Bronchus fibroblast of lung (primary cell): ENCODE data around the gene TRIM4. TPM values are rescaled to one million over a fixed set of nuclear protein-coding genes. Genes with fewer than 3 reads are reported as not detected.

Experiments
- total RNA-seq: library from RNA; depleted of rRNA; stranded (reverse); fragments of >200 nt; gene quantifications from 2 replicates; pipeline ENCODE4 v1.2.3, GENCODE V29; 2015

Gene TRIM4, protein sequence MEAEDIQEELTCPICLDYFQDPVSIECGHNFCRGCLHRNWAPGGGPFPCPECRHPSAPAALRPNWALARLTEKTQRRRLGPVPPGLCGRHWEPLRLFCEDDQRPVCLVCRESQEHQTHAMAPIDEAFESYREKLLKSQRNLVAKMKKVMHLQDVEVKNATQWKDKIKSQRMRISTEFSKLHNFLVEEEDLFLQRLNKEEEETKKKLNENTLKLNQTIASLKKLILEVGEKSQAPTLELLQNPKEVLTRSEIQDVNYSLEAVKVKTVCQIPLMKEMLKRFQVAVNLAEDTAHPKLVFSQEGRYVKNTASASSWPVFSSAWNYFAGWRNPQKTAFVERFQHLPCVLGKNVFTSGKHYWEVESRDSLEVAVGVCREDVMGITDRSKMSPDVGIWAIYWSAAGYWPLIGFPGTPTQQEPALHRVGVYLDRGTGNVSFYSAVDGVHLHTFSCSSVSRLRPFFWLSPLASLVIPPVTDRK
- total RNA-seq, result 14.3 and 15.6 TPM in 2 replicates

GRCh38 chr7:99918959-99919813 is at the start of gene TRIM4:
Gene TRIM4, minus strand, starts transcription at chr7:99919530. Its CDS starts 129 bp downstream, at chr7:99919401.

GRCh38 chr7:99928994-99929729 is 9.8 kb upstream of the TRIM4 start, which contains the start of gene GJC3:
Gene GJC3, minus strand, starts transcription at chr7:99929620. Its CDS starts 0 bp downstream, at chr7:99929620.

GRCh38 chr7:99876933-99877332 is 42.4 kb downstream of the TRIM4 start, which contains the start of gene OR2AE1:
Gene OR2AE1, minus strand, starts transcription at chr7:99877033. Its CDS starts 0 bp downstream, at chr7:99877033.

Other genes starting within 250 kb of the TRIM4 start
- 0.15 TPM in 1 of 2 replicates, not detected in the other for gene CYP3A5, start 239.5 kb downstream of the TRIM4 start, total RNA-seq
- 0.34 TPM in 1 of 2 replicates, not detected in the other for gene CYP3A7, start 184.3 kb downstream of the TRIM4 start, total RNA-seq
- not detected in 2 replicates for gene CYP3A4, start 135.3 kb downstream of the TRIM4 start, total RNA-seq
- gene CYP3A43, start 91.5 kb downstream of the TRIM4 start, total RNA-seq, result not detected in 2 replicates
- gene OR2AE1, start 42.5 kb downstream of the TRIM4 start, total RNA-seq, result not detected in 2 replicates
- not detected in 2 replicates for gene GJC3, start 10.1 kb upstream of the TRIM4 start, total RNA-seq
- under 0.01 TPM in 1 of 2 replicates, not detected in the other for gene AZGP1, start 56.5 kb upstream of the TRIM4 start, total RNA-seq
- 10.7 and 11.3 TPM in 2 replicates for gene ZKSCAN1, start 96.1 kb upstream of the TRIM4 start, total RNA-seq
- 8.2 and 9.9 TPM in 2 replicates for gene ZSCAN21, start 130.2 kb upstream of the TRIM4 start, total RNA-seq
- 15.8 and 16.1 TPM in 2 replicates for gene ZNF3, start 162.2 kb upstream of the TRIM4 start, total RNA-seq
- gene COPS6, start 169.4 kb upstream of the TRIM4 start, total RNA-seq, result 79.7 and 107 TPM in 2 replicates
- 204 and 216 TPM in 2 replicates for gene MCM7, start 181.9 kb upstream of the TRIM4 start, total RNA-seq
- 20.0 and 20.2 TPM in 2 replicates for gene AP4M1, start 182.1 kb upstream of the TRIM4 start, total RNA-seq
- gene TAF6, start 199.8 kb upstream of the TRIM4 start, total RNA-seq, result 81.9 and 83.6 TPM in 2 replicates
- 16.1 and 18.6 TPM in 2 replicates for gene CNPY4, start 200.1 kb upstream of the TRIM4 start, total RNA-seq
- 3.0 and 3.9 TPM in 2 replicates for gene MBLAC1, start 207.4 kb upstream of the TRIM4 start, total RNA-seq
- 164 and 193 TPM in 2 replicates for gene LAMTOR4, start 229.4 kb upstream of the TRIM4 start, total RNA-seq
- 6.6 and 6.7 TPM in 2 replicates for gene TRAPPC14, start 239.2 kb upstream of the TRIM4 start, total RNA-seq
- gene GAL3ST4, start 249.1 kb upstream of the TRIM4 start, total RNA-seq, result 4.5 and 4.9 TPM in 2 replicates